PC-9 (cell line): Measurements from ENCODE around the gene CCDC30.

Experiments
- CTCF ChIP-seq: fragments of 200-600 bp; sonication (generic); conservative IDR thresholded peaks from 2 replicates; pipeline ENCODE4 v1.6.1; 2017; ENCODE audit warnings: mixed run types, antibody characterized with exemption, mild to moderate bottlenecking, moderate library complexity
- EZH2 ChIP-seq: fragments of 200-600 bp; sonication (generic); IDR thresholded peaks from 2 replicates; pipeline ENCODE4 v1.8.0; 2017; ENCODE audit warnings: antibody characterized with exemption, low read depth

GRCh38 chr1:42669936-42670335 lies 206.8 kb downstream of the CCDC30 start:
- no peak for TF ChIP-seq CTCF
- TF ChIP-seq EZH2, result no peak
